Measurements from ENCODE around the gene TSPAN6. TPM values are rescaled to one million over a fixed set of nuclear protein-coding genes. Genes with fewer than 3 reads are reported as not detected.

Gene TSPAN6
- total and polyA plus RNA-seq, 10 of the 15 experiments (the other 5 are each of a cell fraction or from before 2014, with no cell fraction given), result 0.04 to 0.23 (median 0.08) TPM; not detected in 5

GRCh38 chrX:100682939-100683338 lies 46.3 kb upstream of the TSPAN6 start (continued):
- TF ChIP-seq SMAD1 (IDR thresholded peaks at IDR 0.05; ENCODE audit: low read depth, partially characterized antibody) (no peak), FOXM1 (IDR thresholded peaks at IDR 0.05; ENCODE audit: low read depth, low read length) (no peak), FOS (IDR thresholded peaks at IDR 0.05; ENCODE audit: borderline replicate concordance, extremely low read depth, insufficient read length) (no peak), CBX5 (IDR thresholded peaks at IDR 0.05; ENCODE audit: low read depth) (no peak), POLR2A (IDR thresholded peaks at IDR 0.05; ENCODE audit: low read depth, low read length) (no peak)

- H3K4me1 ChIP-seq (ENCODE audit: control insufficient read depth, insufficient read depth, low read length), result no peaks in the 10 kb centered on the region
- 0% methylated on average over 3 of the region's 3 CpGs for WGBS (ENCODE audit: insufficient coverage, insufficient replicate concordance, low lambda C conversion rate, missing lambda C conversion rate)
- H3K27me3 ChIP-seq (replicated peaks in 1 of 2; ENCODE audit: control insufficient read depth in 2 of 2, insufficient read depth in 2 of 2, low read length in 1 of 2), result no peaks in the 10 kb centered on the region; a peak in 1 of 4 replicates
- no peak for ATAC-seq
- H3K36me3 ChIP-seq (ENCODE audit: control insufficient read depth in 2 of 2, insufficient read depth in 2 of 2, low read length in 1 of 2), result no peaks in the 10 kb centered on the region
- no peak for FAIRE-seq
- no peak overlapping the region for H3K9ac ChIP-seq (ENCODE audit: control insufficient read depth, insufficient read depth, low read length)
- no peaks in the 10 kb centered on the region for H4K20me1 ChIP-seq (ENCODE audit: control insufficient read depth, insufficient read depth)
- in situ Hi-C loops (cut with MboI) (no loop called here), intact Hi-C loops (cut with micrococcal nuclease; ENCODE audit: unreplicated experiment) (no loop called here)
- SMC1A ChIA-PET (ENCODE audit: uncharacterized antibody, unreplicated experiment), result no interaction called here
- no peaks in the 10 kb centered on the region for H3K9me3 ChIP-seq (replicated peaks; ENCODE audit: control insufficient read depth, insufficient read depth, low read length)
- POLR2A ChIA-PET, result no interaction called here
- RAD21 ChIA-PET (ENCODE audit: unreplicated experiment), result no interaction called here
- CTCF ChIA-PET, result interaction anchor here (1.3 to 1.9 kb wide), 2 partner anchors 9 to 87 kb away, joined by 7 read pairs; no protein-coding TSS in a partner anchor
- no peak for DNase-seq (ENCODE audit: low read depth, low spot score)
- no peak overlapping the region for H2AFZ ChIP-seq (ENCODE audit: control insufficient read depth, low read depth, low read length)
- no peak overlapping the region for H3K27ac ChIP-seq (ENCODE audit: control insufficient read depth, insufficient read depth)
- TF ChIP-seq MAX (IDR thresholded peaks at IDR 0.05; ENCODE audit: low read depth, low read length), result no peak
- TF ChIP-seq HCFC1 (IDR thresholded peaks at IDR 0.05; ENCODE audit: low read length), result no peak
- TF ChIP-seq SPI1 (IDR thresholded peaks at IDR 0.05; ENCODE audit: borderline replicate concordance, insufficient read depth, low read depth, low read length), result no peak
- H3K79me2 ChIP-seq (ENCODE audit: control insufficient read depth, insufficient read depth, low read length), result no peaks in the 10 kb centered on the region
- H3K4me3 ChIP-seq, result no peak overlapping the region
- BruUV-seq (replicated peaks), result no TSS peak
- no peak overlapping the region for H3K4me2 ChIP-seq (ENCODE audit: control insufficient read depth, insufficient read depth)
These were observed 45.0 kb upstream of the TSPAN6 start for GRCh38 chrX:100681599-100681998.
